ENCODE results near the gene CFAP251.
"Not testable (repeated sequence)": the region's sequence is repeated elsewhere in the genome, so short reads cannot be mapped to it uniquely, and the experiment has no call there.

CFAP251 gene

DNA sequence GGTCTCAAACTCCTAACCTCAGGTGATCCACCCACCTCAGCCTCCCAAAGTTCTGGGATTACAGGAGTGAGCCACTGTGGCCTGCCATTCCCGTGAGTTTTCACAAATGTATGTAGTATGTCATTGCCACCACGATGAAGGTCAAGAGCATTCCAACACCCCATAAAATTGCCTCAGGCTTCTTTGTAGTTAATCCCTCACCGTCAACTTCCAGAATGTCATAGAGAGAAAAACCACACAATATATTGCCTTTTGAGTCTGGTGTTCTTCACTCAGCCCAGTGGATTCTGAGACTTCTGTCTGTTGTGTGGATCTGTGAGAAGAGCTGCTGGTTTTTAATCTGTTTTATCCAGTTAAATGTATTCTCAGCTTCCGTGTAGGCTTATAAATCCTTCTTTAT, 12.6 kb upstream of the CFAP251 start:
- no peak for FAIRE-seq

- no peak for FAIRE-seq
Observed at GRCh38 chr12:121908702-121909101, 9.7 kb upstream of the CFAP251 start.

DNA sequence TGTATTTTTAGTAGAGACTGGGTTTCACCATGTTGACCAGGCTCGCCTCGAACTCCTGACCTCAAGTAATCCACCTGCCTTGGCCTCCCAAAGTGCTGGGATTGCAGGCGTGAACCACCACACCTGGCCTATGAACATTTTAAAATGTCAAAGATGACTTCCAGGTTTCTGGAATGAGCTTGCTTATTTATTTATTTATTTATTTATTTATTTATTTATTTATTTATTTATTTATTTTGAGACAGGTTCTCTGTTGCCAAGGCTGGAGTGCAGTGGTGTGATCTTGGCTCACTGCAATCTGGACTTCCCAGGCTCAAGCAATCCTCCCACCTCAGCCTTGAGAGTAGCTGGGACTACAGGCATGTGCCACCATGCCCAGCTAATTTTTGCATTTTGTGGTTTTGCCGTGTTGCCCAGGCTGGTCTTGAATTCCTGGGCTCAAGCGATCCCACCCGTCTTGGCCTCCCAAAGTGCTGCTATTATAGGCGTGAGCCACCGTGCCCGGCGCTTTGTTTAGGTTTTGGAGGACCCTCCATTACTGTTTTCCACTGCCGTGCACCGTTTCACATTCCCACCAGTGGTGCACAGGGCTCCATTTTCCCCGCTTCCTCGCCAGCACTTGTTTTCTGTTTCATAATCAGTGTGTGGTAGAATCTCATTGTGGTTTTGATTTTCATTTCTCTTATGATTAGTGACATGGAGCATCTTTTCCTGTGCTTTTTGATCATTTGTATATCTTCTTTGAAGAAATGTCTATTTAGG, 6.4 kb upstream of the CFAP251 start:
- no peak for FAIRE-seq

DNA sequence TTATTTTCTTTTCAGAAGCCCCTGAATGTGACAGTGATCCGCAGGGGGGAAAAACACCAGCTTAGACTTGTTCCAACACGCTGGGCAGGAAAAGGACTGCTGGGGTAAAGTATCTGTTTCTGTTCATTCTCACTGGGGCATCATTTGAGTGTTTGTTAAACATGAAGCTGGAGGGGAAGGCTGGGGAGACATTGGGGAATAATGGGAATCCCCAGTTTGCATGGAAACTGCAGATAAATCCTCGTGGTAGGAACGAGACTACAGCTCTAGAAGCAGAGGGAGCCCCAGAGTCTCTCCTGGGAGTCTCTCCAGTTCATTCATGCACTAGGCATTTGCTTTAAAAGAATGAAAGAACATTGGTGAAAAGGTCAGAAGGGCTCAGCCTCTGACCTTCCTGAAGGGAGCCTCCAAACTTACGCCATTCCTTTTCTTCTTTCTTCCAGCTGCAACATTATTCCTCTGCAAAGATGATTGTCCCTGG, 2.5 kb upstream of the CFAP251 start:
- FAIRE-seq = no peak

DNA sequence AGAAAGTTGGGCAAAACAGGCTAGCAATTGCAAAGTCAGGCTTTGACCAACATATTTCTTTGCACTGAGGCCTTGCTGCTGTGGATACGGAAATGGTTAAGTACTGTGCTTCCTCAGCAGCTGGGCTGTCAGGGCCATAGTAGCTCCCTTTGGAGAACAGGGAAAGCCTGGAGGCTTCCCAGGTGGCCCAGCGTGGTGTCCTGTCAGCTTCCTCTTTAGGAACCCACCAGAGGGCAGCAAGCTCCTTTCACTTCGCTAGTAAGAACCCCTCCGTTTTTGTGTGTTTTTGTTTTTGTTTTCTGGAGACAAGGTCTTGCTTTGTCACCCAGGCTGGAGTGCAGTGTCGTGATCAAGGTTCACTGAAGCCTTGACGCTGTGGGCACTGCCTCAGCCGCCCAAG, 1.7 kb upstream of the CFAP251 start:
- FAIRE-seq = no peak

DNA sequence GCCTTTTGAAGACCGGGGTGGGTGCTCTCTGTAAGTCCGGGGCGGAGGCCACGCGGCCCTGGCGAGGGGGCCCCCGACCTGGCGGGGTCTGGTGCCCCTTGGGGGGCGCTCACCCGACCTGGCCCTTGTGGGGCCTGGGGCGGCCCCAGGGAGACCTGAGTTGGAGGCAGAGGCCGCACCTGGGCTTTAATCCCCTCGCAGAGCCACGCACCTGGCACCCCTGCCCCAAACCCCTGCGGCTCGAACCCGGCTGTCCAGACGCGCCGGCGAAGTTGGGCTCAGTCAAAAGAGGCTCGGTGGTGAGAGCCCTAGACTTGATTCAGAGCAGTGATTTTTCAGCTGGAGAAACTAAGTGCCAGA, 267 bp downstream of the CFAP251 start:
- no peak for FAIRE-seq

DNA sequence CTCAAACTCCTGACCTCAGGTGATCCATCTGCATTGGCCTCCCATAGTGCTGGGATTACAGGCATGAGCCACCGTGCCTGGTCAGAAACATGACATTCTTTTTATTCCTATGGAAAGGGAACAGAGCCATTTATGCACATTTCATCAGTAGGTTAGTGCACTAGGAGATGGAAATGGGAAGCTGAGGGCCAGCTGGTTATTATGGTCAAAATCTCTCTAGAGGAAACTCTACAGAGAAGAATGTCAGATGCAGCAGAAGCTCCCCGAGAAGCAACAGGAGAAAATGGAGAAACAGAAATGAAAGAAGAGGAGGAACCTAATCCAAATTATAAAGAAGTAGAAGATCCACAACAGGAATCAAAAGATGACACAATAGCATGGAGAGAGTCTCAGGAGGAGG, 2.7 kb downstream of the CFAP251 start:
- FAIRE-seq = no peak

GRCh38 chr12:121925358-121925695, 6.9 kb downstream of the CFAP251 start:
- no peak for FAIRE-seq

- no peak for FAIRE-seq
Observed at GRCh38 chr12:121926874-121927706, 8.7 kb downstream of the CFAP251 start.

GRCh38 chr12:121927813-121928212, 9.4 kb downstream of the CFAP251 start:
- FAIRE-seq = no peak

GRCh38 chr12:121929545-121929944, 11.2 kb downstream of the CFAP251 start:
- not testable (repeated sequence) for FAIRE-seq

DNA sequence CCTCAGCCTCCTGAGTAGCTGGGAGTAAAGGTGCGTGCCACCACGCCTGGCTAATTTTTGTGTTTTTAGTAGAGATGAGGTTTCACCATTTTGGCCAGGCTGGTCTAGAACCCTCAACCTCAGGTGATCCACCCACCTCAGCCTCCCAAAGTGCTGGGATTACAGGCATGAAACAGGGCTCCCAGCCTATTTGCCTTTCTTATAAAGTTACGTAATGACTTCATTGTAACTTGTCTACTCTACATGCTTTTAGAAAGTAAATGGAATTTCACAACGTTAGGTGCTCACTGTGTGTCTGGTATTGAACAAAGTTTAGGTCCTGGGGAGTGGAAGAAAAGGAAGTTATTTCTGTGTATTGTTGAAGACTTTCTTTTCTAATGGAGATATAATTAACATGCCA, 12.5 kb downstream of the CFAP251 start:
- no peak for FAIRE-seq

- FAIRE-seq = no peak
Observed at GRCh38 chr12:121932176-121932536, 13.8 kb downstream of the CFAP251 start.

- no peak for FAIRE-seq
Observed at GRCh38 chr12:121932914-121933521, 14.6 kb downstream of the CFAP251 start.

- FAIRE-seq = no peak
Observed at GRCh38 chr12:121933522-121934308, 15.3 kb downstream of the CFAP251 start.

- FAIRE-seq = no peak
Observed at GRCh38 chr12:121934309-121934664, 15.9 kb downstream of the CFAP251 start.

DNA sequence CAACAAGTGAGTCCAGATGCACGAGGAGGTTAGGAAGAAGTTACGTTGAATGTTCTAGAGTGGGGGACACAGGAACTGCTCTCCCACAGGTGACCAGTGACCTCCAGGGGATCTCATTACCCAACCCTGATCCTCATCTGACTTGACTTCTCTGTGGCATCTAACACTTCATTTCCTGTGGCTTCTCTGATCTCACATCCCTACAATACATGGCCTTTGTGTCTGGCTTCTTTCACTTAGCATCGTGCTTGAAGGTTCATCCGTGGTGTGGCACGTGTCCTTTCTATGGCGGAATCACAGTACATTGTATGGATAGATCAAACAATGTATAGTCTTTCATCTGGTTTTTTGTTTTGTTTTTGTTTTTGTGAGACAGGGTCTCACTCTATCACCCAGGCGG, 19.3 kb downstream of the CFAP251 start:
- no peak for FAIRE-seq

DNA sequence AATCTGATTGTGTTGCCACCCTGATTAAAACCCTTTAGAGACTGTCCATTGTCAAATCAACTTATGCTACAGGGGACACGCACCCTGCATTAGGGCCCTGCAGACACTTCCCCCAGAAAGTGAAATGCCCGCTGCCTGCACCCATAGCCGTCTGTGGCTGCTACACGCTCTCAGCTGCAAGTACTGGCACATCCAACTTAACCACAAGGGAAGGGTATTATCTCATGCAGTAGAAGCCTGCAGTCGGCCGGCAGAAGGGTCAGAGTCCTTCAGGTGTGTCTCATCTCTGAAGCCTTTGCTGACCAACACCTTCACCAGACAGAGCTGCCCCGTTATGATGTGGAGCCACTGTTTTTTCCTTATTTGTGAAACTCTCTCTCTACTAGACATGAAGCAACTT, 20.8 kb downstream of the CFAP251 start:
- FAIRE-seq = no peak

DNA sequence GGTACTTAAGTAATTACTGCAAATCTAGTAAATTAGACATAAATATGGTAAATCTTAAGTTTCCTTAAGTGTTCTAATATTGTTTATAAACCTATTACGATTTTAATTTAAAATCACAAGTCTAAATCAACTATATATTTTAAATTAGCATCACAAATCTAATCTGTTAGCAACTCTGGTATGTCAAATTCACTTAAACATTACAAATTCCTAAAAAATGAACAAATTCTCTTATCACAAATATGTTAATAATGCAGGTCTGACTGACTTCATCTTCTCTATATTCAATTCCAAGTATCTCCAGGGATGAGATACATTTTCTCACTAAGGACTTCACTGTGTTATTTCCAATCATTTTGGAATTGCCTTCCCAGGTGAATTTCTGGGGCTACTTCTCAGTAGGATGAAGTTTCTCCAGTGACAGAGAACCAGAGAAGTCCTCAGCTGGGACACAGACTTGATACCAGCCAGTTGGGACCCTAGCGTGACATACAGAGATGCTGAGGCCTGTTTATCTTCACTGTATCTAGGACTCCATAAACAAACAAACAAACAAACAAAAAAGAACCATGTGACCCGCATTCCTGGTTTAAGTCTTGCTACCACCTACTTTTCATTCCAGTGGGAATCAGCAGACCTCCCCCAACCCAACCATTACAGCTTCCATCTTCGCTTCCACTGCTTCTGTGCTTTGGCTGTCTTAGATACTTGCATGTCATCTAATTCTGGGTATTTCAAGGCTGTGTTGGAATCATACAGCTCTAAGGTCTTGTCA, 21.8 kb downstream of the CFAP251 start:
- FAIRE-seq = peak; percentile 35

DNA sequence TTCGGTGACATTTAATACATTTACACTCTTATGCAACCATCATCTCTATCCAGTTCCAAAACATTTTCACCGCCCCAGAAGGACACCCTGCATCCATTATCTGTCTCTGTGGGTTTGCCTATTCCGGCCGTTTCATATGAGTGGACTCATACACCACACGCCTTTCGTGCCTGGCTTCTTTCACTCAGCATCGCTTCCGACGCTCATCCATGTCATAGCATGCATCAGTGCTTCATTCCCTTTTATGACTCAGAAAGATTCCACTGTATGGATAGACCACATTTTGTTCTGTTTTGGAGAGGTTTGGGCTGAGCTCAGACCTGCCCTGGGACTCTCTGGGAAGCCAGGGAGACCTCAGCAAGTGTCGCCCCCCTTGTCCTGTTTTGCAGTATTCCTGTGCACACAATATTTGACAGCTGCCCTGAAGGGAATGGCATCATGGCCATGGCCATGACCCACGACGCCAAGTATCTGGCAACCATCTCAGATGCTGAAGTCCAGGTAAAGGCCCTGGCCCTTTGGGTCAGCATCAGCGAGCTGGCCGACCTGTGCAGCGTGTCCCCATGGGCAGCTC, 23.8 kb downstream of the CFAP251 start:
- FAIRE-seq = no peak

GRCh38 chr12:121943926-121944325, 25.5 kb downstream of the CFAP251 start:
- no peak for FAIRE-seq

All from endometrium (tissue), 2 donors.